Hematopoietic multipotent progenitor cell treated with erythropoietin and hydrocortisone succinate and interleukin-3 and kit ligand, for 6 days (in vitro differentiated cells): ENCODE results near the gene CACNA1B.

Experiments used
- DNase-seq: peaks from one replicate; pipeline ENCODE4 v3.0.0-alpha.2; 2015

Gene CACNA1B

GRCh38 chr9:137969008-137969407 is 91.4 kb downstream of the CACNA1B start:
- no peak for DNase-seq

- DNase-seq: no peak
These were observed 92.1 kb downstream of the CACNA1B start for GRCh38 chr9:137969685-137970084.

GRCh38 chr9:137970098-137970497 is 92.5 kb downstream of the CACNA1B start:
- no peak for DNase-seq

GRCh38 chr9:137970686-137971476 is 93.3 kb downstream of the CACNA1B start:
- no peak for DNase-seq

- no peak for DNase-seq
These were observed 94.0 kb downstream of the CACNA1B start for GRCh38 chr9:137971477-137972138.

GRCh38 chr9:137972355-137972987 is 94.9 kb downstream of the CACNA1B start:
- no peak for DNase-seq

GRCh38 chr9:137972988-137973470 is 95.4 kb downstream of the CACNA1B start:
- DNase-seq: no peak

- no peak for DNase-seq
These were observed 96.3 kb downstream of the CACNA1B start for GRCh38 chr9:137973829-137974416.

GRCh38 chr9:137974746-137975526 is 97.4 kb downstream of the CACNA1B start:
- DNase-seq: no peak

GRCh38 chr9:137975527-137975913 is 97.9 kb downstream of the CACNA1B start:
- no peak for DNase-seq

GRCh38 chr9:137975936-137976565 is 98.5 kb downstream of the CACNA1B start:
- no peak for DNase-seq

GRCh38 chr9:137977571-137978261 is 100.1 kb downstream of the CACNA1B start:
- DNase-seq: no peak

GRCh38 chr9:137978262-137978714 is 100.7 kb downstream of the CACNA1B start:
- DNase-seq: no peak

GRCh38 chr9:137982200-137982599 is 104.6 kb downstream of the CACNA1B start:
- DNase-seq: no peak

GRCh38 chr9:137984005-137984404 is 106.4 kb downstream of the CACNA1B start:
- DNase-seq: no peak

GRCh38 chr9:137984520-137985257 is 107.1 kb downstream of the CACNA1B start:
- DNase-seq: no peak

GRCh38 chr9:137985637-137986071 is 108.1 kb downstream of the CACNA1B start:
- DNase-seq: no peak

GRCh38 chr9:137986268-137987099 is 108.9 kb downstream of the CACNA1B start:
- DNase-seq: no peak

GRCh38 chr9:137987244-137988030 is 109.9 kb downstream of the CACNA1B start:
- DNase-seq: no peak
